CD1c-positive myeloid dendritic cell (primary cell): ENCODE data around the gene PCDHGA1.
"Not testable (repeated sequence)": the region's sequence is repeated elsewhere in the genome, so short reads cannot be mapped to it uniquely, and the experiment has no call there.

Experiments
- DNase-seq: peaks from one replicate; pipeline ENCODE4 v3.0.0-alpha.2; 2016; ENCODE audit errors: extremely low spot score

The PCDHGA1 gene

DNA sequence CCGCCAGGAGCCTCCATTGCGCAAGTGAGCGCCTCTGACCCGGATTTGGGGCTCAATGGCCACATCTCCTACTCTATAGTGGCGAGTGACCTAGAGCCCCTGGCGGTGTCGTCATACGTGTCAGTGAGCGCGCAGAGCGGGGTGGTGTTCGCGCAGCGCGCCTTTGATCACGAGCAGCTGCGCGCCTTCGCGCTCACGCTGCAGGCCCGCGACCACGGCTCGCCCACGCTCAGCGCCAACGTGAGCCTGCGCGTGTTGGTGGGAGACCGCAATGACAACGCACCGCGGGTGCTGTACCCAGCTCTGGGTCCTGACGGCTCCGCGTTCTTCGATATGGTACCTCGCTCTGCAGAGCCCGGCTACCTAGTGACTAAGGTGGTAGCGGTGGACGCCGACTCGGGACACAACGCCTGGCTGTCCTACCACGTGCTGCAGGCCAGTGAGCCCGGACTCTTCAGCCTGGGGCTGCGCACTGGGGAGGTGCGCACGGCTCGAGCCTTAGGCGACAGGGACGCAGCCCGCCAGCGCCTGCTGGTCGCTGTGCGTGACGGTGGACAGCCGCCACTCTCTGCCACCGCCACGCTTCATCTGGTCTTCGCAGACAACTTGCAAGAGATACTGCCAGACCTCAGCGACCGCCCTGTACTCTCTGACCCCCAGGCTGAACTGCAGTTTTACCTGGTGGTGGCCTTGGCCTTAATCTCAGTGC is 79.4 kb downstream of the PCDHGA1 start:
- no peak for DNase-seq

DNA sequence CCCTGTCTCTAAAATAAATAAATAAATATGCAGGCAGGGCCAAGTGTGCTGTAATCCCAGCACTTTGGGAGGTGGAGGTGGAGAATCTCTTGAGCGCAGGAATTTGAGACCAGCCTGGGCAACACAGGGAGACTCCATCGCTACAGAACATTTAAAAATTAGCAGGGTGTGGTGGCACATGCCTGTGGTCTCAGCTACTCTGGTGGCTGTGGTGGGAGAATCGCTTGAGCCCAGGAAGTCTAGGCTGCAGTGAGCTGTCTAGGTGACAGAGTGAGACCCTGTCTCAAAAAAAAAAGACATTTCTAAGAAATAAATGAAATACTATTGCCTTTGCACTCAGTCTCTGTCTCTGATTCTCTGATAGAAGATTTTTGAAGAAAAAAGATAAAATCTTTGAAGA is 81.3 kb downstream of the PCDHGA1 start:
- no peak for DNase-seq

DNA sequence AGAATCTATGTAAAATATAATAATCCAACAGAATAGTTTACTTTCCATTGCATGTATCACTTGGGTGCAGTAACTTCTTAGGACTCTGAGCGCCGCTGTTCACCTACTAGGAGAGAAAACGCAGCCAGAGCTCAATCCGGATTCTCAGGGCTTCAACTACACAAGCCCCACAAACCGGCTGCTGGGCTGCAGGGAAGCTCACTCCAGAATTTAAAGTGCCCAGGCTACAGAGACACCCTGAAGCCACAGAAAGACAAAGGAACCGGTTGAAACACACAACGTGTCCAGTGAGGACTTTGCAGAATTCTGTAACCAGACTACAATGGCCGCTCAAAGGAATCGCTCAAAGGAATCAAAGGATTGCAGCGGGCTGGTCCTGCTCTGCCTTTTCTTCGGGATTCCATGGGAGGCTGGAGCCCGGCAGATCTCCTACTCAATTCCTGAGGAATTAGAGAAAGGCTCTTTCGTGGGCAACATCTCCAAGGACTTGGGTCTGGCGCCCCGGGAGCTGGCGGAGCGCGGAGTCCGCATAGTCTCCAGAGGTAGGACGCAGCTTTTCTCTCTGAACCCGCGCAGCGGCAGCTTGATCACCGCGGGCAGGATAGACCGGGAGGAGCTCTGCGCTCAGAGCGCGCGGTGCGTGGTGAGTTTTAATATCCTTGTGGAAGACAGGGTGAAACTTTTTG is 82.7 kb downstream of the PCDHGA1 start, which contains the start of gene PCDHGA10:
Gene PCDHGA10, plus strand, starts transcription at position 134 of the 686 bp plus-strand sequence. Its CDS starts 189 bp downstream, at position 323.
- DNase-seq, result peak; percentile 72

DNA sequence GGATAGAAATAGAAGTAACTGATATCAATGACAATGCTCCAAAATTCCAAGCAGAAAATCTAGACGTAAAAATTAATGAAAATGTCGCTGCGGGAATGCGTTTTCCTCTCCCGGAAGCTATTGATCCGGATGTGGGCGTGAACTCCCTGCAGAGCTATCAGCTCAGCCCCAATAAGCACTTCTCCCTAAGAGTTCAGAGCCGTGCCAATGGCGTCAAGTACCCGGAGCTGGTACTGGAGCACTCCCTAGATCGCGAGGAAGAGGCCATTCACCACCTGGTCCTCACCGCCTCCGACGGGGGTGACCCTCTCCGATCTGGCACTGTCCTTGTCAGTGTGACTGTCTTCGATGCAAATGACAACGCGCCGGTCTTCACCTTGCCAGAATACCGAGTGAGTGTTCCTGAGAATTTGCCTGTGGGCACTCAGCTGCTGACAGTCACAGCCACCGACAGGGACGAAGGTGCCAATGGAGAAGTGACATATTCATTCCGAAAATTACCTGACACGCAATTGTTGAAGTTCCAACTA is 83.3 kb downstream of the PCDHGA1 start:
- DNase-seq, result no peak

DNA sequence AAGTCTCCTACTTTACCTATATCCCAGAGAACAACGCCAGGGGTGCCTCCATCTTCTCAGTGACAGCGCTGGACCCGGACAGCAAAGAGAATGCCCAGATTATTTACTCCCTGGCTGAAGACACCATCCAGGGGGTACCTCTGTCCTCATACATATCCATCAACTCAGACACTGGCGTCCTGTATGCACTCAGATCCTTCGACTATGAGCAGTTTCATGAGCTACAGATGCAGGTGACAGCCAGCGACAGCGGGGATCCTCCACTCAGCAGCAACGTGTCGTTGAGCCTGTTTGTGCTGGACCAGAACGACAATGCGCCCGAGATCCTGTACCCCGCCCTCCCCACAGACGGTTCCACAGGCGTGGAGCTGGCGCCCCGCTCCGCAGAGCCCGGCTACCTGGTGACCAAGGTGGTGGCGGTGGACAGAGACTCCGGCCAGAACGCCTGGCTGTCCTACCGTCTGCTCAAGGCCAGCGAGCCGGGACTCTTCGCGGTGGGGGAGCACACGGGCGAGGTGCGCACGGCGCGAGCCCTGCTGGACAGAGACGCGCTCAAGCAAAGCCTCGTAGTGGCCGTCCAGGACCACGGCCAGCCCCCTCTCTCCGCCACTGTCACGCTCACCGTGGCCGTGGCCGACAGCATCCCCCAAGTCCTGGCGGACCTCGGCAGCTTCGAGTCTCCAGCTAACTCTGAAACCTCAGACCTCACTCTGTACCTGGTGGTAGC is 84.4 kb downstream of the PCDHGA1 start:
- DNase-seq, result not testable (repeated sequence)

DNA sequence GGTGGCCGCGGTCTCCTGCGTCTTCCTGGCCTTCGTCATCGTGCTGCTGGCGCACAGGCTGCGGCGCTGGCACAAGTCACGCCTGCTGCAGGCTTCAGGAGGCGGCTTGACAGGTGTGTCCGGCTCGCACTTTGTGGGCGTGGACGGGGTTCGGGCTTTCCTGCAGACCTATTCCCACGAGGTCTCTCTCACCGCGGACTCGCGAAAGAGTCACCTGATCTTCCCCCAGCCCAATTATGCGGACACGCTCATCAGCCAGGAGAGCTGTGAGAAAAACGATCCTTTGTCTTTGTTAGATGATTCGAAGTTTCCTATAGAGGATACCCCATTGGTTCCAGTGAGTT is 84.9 kb downstream of the PCDHGA1 start:
- not testable (repeated sequence) for DNase-seq

DNA sequence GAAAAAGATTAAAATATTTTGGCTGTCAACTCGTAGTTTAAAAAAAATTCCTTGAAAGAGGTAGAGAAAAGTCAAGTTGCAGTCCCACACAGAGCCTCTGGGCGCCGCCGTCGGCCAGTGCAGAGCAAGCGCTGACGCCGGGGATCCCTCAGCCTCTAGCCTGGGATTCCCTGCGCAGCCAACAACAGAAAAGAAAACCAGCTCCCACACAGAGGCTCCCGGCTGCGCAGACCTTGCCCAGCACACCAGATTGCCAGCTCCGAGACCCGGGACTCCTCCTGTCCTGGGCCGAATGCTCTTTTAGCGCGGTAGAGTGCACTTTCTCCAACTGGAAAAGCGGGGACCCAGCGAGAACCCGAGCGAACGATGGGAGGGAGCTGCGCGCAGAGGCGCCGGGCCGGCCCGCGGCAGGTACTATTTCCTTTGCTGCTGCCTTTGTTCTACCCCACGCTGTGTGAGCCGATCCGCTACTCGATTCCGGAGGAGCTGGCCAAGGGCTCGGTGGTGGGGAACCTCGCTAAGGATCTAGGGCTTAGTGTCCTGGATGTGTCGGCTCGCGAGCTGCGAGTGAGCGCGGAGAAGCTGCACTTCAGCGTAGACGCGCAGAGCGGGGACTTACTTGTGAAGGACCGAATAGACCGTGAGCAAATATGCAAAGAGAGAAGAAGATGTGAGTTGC is 87.3 kb downstream of the PCDHGA1 start, which contains the start of gene PCDHGB7:
Gene PCDHGB7, plus strand, starts transcription at position 184 of the 679 bp plus-strand sequence. Its CDS starts 183 bp downstream, at position 367.
- DNase-seq, result peak; percentile 80

DNA sequence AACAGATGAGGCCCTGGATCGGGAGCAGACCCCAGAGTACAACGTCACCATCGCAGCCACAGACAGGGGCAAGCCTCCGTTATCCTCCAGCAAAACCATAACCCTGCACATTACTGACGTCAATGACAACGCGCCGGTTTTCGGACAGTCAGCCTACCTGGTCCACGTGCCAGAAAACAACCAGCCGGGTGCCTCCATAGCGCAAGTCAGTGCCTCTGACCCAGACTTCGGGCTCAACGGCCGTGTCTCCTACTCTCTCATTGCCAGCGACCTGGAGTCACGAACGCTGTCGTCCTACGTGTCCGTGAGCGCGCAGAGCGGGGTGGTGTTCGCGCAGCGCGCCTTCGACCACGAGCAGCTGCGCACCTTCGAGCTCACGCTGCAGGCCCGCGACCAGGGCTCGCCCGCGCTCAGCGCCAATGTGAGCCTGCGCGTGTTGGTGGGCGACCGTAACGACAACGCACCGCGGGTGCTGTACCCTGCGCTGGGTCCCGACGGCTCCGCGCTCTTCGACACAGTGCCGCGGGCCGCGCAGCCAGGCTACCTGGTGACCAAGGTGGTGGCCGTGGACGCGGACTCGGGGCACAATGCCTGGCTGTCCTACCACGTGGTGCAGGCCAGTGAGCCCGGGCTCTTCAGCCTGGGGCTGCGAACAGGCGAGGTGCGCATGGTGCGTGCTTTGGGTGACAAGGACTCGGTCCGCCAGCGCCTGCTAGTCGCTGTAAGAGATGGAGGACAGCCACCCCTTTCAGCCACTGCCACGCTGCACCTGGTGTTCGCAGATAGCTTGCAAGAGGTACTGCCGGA is 89.0 kb downstream of the PCDHGA1 start:
- DNase-seq, result no peak

DNA sequence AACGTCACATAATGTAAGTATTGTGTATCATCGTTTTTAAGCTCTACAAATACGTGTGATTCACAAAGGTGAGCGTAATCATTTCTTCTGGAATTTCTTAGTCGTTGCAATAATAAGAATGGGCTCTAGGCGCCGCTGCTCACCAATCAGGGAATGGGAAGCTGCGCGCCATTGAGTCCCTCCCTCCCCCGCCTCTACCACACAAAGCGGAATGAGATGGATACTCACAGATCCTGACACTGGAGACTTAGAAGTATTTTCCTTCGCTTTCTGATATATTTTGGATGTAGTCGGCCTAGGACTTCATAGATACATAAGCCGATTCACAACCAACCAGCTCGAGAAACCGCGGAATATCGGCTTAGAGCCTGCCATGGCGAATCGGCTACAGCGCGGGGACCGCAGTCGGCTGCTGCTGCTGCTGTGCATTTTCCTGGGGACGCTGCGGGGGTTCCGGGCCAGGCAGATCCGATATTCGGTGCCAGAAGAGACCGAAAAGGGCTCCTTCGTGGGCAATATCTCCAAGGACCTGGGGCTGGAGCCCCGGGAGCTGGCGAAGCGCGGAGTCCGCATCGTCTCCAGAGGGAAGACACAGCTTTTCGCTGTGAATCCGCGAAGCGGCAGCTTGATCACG is 90.7 kb downstream of the PCDHGA1 start, which contains the start of gene PCDHGA11:
Gene PCDHGA11, plus strand, starts transcription at position 197 of the 634 bp plus-strand sequence. Its CDS starts 177 bp downstream, at position 374.
- peak; percentile 84 for DNase-seq

DNA sequence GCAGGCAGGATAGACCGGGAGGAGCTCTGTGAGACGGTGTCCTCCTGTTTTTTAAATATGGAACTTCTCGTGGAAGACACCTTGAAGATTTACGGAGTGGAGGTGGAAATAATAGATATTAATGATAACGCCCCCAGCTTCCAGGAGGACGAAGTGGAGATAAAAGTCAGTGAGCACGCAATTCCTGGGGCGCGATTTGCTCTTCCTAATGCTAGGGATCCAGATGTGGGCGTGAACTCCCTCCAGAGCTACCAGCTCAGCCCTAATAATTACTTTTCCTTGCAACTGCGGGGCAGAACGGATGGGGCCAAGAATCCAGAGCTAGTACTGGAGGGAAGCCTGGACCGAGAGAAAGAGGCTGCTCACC is 91.2 kb downstream of the PCDHGA1 start:
- no peak for DNase-seq

DNA sequence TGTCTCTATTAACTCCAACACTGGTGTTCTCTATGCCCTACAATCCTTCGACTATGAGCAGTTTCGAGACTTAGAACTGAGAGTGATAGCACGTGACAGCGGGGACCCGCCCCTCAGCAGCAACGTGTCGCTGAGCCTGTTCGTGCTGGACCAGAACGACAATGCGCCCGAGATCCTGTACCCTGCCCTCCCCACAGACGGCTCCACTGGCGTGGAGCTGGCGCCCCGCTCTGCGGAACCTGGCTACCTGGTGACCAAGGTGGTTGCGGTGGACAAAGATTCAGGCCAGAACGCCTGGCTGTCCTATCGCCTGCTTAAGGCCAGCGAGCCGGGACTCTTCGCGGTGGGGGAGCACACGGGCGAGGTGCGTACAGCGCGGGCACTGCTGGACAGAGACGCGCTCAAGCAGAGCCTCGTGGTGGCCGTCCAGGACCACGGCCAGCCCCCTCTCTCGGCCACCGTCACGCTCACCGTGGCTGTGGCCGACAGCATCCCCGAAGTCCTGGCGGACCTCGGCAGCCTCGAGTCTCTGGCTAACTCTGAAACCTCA is 92.5 kb downstream of the PCDHGA1 start:
- no peak for DNase-seq

DNA sequence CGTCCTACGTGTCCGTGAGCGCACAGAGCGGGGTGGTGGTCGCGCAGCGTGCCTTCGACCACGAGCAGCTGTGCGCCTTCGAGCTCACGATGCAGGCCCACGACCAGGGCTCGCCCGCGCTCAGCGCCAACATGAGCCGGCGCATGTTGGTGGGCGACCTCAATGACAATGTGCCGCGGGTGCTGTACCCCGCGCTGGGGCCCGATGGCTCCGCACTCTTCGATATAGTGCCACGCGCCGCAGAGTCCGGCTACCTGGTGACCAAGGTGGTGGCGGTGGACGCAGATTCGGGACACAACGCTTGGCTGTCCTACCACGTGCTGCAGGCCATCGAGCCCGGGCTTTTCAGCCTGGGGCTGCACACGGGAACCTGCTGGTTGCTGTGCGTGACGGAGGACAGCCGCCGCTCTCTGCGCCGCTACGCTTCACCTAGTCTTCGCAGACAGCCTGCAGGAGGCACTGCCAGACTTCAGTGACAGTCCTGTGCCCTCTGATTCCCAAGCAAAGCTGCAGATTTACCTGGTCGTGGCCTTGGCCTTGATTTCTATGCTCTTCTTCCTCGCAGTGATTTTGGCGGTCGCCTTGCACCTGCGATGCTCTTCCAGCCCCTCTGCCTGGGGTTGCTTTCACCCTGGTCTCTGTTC is 97.6 kb downstream of the PCDHGA1 start:
- no peak for DNase-seq

DNA sequence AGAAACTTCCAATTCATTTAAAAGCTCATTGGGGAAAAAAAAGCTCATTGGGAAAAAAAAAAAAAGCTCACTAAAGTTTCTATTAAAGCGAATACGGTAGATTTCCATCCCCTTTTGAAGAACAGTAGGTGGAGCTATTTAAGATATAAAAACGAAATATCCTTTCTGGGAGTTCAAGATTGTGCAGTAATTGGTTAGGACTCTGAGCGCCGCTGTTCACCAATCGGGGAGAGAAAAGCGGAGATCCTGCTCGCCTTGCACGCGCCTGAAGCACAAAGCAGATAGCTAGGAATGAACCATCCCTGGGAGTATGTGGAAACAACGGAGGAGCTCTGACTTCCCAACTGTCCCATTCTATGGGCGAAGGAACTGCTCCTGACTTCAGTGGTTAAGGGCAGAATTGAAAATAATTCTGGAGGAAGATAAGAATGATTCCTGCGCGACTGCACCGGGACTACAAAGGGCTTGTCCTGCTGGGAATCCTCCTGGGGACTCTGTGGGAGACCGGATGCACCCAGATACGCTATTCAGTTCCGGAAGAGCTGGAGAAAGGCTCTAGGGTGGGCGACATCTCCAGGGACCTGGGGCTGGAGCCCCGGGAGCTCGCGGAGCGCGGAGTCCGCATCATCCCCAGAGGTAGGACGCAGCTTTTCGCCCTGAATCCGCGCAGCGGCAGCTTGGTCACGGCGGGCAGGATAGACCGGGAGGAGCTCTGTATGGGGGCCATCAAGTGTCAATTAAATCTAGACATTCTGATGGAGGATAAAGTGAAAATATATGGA is 100.2 kb downstream of the PCDHGA1 start, which contains the start of gene PCDHGA12:
Gene PCDHGA12, plus strand, starts transcription at position 176 of the 782 bp plus-strand sequence. Its CDS starts 253 bp downstream, at position 429.
- peak; percentile 74 for DNase-seq

DNA sequence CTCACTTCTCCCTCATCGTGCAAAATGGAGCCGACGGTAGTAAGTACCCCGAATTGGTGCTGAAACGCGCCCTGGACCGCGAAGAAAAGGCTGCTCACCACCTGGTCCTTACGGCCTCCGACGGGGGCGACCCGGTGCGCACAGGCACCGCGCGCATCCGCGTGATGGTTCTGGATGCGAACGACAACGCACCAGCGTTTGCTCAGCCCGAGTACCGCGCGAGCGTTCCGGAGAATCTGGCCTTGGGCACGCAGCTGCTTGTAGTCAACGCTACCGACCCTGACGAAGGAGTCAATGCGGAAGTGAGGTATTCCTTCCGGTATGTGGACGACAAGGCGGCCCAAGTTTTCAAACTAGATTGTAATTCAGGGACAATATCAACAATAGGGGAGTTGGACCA is 101.0 kb downstream of the PCDHGA1 start:
- DNase-seq, result no peak

DNA sequence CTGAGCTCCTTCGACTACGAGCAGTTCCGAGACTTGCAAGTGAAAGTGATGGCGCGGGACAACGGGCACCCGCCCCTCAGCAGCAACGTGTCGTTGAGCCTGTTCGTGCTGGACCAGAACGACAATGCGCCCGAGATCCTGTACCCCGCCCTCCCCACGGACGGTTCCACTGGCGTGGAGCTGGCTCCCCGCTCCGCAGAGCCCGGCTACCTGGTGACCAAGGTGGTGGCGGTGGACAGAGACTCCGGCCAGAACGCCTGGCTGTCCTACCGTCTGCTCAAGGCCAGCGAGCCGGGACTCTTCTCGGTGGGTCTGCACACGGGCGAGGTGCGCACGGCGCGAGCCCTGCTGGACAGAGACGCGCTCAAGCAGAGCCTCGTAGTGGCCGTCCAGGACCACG is 102.0 kb downstream of the PCDHGA1 start:
- DNase-seq, result not testable (repeated sequence)

DNA sequence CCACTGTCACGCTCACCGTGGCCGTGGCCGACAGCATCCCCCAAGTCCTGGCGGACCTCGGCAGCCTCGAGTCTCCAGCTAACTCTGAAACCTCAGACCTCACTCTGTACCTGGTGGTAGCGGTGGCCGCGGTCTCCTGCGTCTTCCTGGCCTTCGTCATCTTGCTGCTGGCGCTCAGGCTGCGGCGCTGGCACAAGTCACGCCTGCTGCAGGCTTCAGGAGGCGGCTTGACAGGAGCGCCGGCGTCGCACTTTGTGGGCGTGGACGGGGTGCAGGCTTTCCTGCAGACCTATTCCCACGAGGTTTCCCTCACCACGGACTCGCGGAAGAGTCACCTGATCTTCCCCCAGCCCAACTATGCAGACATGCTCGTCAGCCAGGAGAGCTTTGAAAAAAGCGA is 102.4 kb downstream of the PCDHGA1 start:
- DNase-seq, result not testable (repeated sequence)

DNA sequence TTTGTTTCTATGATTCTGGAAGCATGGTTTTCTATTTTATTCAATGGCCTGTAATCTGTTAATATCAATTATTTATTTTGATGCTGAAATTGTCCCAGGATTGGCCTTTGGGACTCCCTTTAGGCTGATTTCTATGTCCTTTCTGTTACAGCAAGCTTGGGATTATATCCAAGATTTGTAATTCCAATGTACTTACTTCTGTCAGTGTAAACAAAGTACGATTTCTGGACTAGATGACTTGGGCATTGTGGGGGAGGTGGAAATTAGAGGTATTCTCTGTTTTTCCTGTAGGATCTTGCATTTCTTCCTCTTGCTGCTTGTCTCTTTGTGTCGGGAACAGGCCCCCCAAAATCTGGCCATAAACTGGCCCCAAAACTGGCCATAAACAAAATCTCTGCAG is 103.7 kb downstream of the PCDHGA1 start:
- DNase-seq, result no peak

DNA sequence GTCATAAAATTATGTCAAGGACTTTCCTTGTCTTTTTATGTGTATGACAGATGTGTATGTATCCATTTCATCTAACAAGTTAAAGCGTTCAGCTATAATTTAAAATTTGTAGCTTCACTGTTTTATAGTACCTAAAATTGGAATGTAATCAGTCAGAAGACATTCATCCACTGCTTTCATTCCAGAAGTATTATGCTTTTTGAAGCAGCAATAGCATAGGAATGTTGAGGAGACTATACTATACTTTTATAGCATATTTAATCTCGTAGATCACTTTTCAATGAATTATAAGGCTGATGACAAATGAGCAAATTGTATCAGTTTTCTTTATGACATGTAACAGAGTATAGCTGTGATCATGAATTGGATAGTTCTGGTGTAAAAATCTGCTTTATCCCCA is 106.9 kb downstream of the PCDHGA1 start:
- DNase-seq, result no peak
